NOMO-1 treated with DMSO at 0.1 percent for 48 hours (cell line): ENCODE results near the gene DESI2.

Experiments used
- DNase-seq: peaks from one replicate; lab custom pipeline; 2025; ENCODE audit not compliant: unreplicated experiment; lab: John Stamatoyannopoulos, UW

DESI2 gene

DNA sequence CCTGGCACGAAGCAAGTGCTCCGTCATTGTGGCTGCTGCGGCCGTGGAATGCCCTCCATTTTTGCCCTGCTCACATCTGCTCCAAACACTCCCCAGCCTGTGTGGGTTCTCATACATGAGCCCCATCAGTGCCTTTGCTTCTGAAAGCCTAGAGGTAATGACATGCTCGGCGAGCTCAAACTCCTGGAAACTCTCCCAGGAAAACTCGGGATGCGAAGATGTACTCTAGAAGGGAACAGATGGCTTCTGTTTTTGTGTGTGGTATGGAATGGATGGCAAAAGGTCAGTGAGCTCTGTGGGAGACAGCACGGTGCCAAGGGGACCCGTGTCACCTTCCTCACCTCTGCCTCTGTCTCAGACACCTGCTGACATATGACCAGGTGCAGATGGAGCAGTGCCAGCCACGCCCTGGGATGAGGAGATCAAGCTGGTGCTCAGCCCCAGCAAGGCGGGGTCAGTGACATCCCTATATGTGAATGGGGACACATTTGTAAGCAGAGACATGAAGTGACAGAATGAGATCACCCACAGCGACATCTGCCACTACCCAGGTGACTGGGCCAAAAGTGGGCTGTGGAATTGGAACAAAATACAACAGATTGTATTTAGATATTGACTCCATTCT lies 98.5 kb downstream of the DESI2 start:
- no peak for DNase-seq

- no peak for DNase-seq
Observed at GRCh38 chr1:244755673-244756072, 102.7 kb downstream of the DESI2 start.

DNA sequence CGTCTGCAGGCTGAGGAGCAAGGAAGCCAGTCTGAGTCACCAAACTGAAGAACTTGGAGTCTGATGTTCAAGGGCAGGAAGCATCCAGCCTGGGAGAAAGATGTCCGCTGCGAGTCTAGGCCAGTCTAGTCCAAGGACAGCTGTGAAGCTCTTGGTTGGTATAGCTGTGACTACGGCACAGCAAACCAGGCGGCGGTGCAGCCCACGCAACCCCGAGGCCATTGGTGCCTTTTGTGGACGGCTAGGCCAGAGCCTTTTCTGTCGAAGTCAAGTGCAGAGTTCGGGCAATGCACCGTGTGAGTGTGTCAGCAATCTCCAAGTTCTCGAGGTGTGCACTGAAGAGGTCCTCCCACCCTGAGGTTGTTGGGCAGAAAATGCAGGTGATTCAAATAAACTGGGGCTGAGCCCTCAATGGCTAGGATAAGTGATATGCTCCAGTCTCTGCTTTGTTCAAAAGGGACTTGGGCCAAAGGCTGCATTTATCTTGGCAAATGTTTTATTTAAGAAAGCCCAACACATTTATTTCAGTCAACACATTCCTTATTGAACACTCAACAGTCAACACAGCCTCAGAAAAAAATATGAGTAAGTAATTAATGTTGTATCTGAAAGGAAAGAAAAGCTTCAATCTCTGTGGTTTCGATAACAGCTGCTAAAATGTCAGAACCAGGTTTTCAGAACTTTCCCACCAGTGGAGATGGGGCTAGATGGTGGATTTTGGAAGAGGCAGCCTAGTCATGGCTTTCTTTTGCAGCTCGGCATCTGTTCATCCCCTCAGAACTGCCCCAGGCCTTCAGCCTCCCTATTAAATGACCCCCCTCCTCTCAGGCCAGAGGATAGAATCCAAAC lies 104.4 kb downstream of the DESI2 start:
- no peak for DNase-seq
